Ecto neural progenitor cell (in vitro differentiated cells): ENCODE data around the gene CGNL1.

Source experiments
- DNase-seq: peaks from one replicate; pipeline ENCODE4 v3.0.0-alpha.2; 2018; ENCODE audit warnings: low spot score

The CGNL1 gene

GRCh38 chr15:57575363-57575762 lies 199.1 kb downstream of the CGNL1 start:
- no peak for DNase-seq

- DNase-seq, result no peak
These were observed 202.1 kb downstream of the CGNL1 start for GRCh38 chr15:57578288-57578900.

- DNase-seq, result no peak
These were observed 204.1 kb downstream of the CGNL1 start for GRCh38 chr15:57580428-57580827.

GRCh38 chr15:57580866-57581265 lies 204.6 kb downstream of the CGNL1 start:
- no peak for DNase-seq

- DNase-seq, result no peak
These were observed 205.8 kb downstream of the CGNL1 start for GRCh38 chr15:57582090-57582489.

GRCh38 chr15:57583282-57583681 lies 207.0 kb downstream of the CGNL1 start:
- no peak for DNase-seq

GRCh38 chr15:57583720-57584119 lies 207.4 kb downstream of the CGNL1 start:
- no peak for DNase-seq

GRCh38 chr15:57586661-57587424 lies 210.5 kb downstream of the CGNL1 start:
- no peak for DNase-seq

GRCh38 chr15:57589281-57589680 lies 213.0 kb downstream of the CGNL1 start:
- no peak for DNase-seq

- DNase-seq, result no peak
These were observed 213.4 kb downstream of the CGNL1 start for GRCh38 chr15:57589754-57590153.

- DNase-seq, result no peak
These were observed 215.0 kb downstream of the CGNL1 start for GRCh38 chr15:57591237-57591821.

GRCh38 chr15:57591822-57592367 lies 215.6 kb downstream of the CGNL1 start, which contains the start of gene MYZAP:
MYZAP (plus strand) TSS chr15:57591904; CDS start chr15:57592035, 131 bp downstream.
- peak; percentile 78 for DNase-seq

- DNase-seq, result no peak
These were observed 216.1 kb downstream of the CGNL1 start for GRCh38 chr15:57592426-57592825.

- no peak for DNase-seq
These were observed 216.6 kb downstream of the CGNL1 start for GRCh38 chr15:57592836-57593420.

- no peak for DNase-seq
These were observed 218.2 kb downstream of the CGNL1 start for GRCh38 chr15:57594479-57594878.

- no peak for DNase-seq
These were observed 218.9 kb downstream of the CGNL1 start for GRCh38 chr15:57595011-57595866.

GRCh38 chr15:57596301-57596855 lies 220.1 kb downstream of the CGNL1 start:
- no peak for DNase-seq

- DNase-seq, result no peak
These were observed 220.7 kb downstream of the CGNL1 start for GRCh38 chr15:57596978-57597377.

GRCh38 chr15:57597431-57597830 lies 221.1 kb downstream of the CGNL1 start:
- no peak for DNase-seq

- no peak for DNase-seq
These were observed 222.0 kb downstream of the CGNL1 start for GRCh38 chr15:57598346-57598745.

- no peak for DNase-seq
These were observed 223.0 kb downstream of the CGNL1 start for GRCh38 chr15:57599296-57599810.
